Amniotic stem cell (primary cell): ENCODE data around the gene PARD6G.

Source experiments
- DNase-seq: peaks from one replicate; lab custom pipeline; 2025; lab: John Stamatoyannopoulos, UW

Gene PARD6G

DNA sequence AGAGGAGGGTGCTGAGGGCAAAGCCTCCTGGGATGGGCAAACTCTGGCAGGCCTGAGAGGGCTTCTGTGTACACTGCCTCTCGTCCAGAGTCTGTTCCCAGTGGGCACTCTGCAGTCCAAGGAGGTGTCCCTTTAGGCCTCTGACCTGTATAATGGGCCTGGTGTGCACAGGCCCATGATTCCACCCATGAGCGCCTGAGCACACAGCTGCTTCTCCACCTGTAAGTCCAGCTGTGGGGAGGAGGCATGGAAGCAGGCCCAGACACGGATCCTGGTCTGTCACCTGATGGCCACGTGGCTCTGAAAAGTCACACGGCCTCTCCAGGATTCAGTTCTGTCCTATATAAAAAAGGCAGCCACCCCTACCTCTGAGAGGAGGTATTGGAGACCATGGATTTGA is 57.0 kb downstream of the PARD6G start:
- DNase-seq, result no peak

DNA sequence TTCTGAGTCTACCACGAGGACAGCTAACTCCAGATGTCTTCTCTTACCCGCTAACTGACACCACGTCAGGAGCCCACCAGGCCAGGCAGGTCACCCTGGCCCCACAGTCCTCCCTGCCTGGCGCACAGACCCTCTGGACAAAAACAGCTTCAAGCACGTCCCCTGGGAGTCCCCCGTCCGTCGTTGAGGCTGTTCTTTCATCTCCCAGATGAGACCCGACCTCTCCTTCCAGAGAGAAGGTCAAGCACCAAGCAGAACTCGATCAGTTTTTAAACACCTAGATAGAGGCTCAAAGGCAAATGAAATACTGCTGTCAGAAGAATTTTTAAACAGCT is 57.8 kb downstream of the PARD6G start:
- no peak for DNase-seq

DNA sequence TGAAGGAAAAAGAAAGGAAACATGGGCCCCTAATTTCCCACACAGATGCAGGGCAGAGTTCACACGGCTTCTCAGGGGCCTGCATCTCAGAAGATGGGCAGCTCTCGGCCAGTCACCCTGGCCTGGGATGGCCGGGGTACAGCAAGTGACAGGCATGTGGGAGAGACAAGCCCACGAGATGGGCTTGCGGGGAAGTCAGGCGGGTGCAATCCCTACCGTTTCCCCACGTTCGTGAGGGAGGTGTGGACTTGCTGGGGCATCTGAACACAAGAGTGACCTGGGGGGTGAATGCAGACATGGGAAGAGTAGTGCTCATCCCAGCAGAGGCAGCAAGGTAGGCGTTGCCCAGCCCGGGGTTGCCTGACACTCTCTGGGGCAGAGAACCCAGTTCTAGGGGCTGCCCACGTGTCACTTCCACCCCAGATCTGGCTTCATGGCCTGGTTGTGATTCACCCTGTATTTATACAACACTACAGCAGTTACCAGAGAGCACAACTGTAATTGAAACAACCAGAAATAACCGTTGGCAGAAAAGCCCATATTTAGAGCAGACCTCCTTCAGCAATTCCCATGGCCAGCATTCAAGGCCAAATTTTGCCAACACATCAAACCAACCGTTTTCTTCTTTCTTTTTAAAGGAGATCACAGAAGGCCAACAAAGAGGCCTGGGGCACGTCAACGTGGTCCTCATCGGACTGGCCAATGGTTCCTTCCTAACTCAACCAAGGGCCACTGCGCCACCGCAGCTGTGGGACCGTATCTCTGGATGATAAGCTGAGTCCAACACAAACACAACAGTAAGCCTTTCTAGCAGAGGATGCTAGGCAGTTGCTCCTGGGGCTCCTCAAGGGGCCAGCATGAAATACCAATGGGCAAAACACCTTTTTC is 58.4 kb downstream of the PARD6G start:
- DNase-seq, result no peak

DNA sequence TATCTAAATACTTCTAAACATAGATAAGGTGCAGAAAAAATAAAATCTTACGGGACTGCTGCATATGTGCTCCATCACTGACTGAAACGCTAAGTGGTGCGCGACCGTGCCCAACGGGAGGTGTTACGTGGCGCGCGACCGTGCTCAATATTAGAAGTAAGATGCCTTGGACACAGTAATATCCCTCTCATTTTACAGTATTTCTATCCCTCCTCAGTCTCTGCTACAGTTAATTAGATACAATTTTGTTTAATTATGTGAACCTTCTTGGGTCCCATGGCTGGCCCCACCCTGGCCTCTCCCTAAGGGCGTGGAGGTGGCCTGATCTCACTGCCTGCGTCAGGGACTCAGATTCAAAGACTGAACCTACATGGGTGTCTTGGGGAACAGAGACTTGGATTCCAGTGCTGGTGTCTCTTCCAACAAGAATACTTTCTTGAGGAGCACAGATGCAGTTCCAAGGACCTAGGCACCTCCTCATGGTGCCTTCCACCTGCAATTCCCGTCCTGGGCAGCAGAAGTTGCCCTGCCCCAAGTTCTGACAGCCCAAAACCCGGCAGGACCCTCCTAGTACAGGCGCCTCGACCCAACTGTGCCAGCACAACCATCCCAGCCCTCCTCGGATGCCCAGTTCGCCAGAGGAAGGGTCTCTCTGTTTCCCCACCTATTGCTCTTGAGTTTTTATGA is 59.2 kb downstream of the PARD6G start:
- DNase-seq, result no peak

DNA sequence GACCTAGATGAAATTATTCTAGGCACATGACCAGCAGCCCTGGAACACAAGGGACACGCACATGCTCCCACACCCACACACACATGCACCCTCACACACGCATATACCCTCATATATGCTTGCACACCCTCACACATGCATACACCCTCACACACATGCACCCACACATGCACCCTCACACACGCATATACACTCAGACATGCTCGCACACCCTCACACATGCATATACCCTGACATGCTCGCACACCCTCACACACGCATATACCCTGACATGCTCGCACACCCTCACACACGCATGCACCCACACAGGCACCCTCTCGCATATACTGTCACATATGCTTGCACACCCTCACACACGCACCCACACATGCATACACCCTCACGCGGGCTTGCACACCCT is 61.8 kb downstream of the PARD6G start:
- no peak for DNase-seq

DNA sequence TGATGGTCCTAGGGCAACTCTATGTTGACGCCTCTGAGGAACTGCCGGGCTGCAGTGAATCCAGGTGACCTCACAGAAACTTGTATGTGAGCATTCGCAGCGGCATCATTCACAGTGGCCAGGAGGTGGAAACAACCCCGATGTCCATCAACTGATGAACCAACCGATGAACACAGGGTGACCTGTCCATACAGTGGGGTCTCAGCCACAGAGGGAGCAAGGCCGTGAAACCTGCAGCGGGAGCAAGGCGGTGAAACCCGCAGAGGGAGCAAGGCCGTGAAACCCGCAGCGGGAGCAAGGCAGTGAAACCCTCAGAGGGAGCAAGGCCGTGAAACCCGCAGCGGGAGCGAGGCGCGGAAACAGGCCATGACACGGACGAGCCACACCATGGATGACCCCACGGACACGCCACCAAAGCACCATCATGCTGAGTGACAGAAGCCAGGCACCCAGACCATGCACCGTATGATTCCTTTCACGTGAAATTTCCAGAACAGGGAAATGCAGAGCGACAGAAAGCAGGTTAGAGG is 63.0 kb downstream of the PARD6G start:
- DNase-seq, result no peak

DNA sequence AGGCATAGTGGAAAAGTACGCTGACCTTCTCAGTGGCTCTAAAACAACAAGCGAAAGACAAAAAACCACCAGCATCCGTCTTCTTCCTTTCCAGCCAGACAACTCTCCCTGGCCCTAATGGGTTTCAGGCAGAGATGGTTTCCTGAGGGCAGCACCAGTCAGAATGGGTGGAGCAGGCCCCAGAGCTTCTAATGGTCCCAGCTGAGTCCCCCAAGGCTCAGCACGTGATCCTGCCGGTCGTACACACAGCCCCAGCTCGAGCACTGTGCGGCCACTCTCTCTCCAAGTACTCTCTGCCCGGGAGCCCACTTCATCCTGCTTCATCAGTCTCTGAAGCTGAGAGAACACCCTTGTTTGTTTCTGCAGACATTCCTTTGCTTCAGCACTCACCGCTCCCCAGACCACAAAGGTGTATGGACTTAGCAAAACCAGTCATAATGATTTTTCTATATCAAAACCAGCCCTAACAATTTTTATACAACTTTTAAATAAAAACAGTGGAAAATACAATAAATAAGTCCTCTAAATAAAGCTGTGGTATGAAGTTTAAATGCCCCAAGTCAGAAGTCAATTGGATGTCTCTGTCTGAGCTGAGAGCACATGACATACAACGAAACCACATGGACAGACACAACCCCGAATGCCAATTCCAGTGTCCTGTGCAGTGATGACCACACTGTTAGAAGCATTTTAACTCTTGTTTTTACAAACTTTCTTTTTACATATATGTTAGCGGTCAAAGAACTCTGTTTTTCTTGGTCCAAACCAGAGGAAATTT is 63.9 kb downstream of the PARD6G start:
- DNase-seq, result no peak

DNA sequence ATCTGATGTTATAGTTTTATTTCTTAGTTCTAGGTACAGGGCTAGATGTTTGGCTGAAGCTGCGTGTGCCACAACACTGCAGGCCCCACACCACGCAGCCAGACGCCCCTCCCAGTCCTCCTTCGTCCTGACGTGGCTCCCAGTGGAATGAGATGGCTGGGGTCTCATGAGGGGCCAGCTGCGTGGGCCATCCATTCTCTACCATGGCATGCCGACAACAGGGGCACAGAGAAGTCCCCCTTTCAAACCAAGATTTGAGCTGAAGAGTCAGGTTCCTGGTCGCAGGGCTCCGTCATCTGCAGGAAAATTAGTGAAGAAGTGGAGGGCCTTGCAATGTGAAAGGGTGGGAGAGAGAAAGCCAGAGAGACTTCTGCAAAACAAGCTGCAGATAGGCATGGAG is 64.5 kb downstream of the PARD6G start:
- no peak for DNase-seq

DNA sequence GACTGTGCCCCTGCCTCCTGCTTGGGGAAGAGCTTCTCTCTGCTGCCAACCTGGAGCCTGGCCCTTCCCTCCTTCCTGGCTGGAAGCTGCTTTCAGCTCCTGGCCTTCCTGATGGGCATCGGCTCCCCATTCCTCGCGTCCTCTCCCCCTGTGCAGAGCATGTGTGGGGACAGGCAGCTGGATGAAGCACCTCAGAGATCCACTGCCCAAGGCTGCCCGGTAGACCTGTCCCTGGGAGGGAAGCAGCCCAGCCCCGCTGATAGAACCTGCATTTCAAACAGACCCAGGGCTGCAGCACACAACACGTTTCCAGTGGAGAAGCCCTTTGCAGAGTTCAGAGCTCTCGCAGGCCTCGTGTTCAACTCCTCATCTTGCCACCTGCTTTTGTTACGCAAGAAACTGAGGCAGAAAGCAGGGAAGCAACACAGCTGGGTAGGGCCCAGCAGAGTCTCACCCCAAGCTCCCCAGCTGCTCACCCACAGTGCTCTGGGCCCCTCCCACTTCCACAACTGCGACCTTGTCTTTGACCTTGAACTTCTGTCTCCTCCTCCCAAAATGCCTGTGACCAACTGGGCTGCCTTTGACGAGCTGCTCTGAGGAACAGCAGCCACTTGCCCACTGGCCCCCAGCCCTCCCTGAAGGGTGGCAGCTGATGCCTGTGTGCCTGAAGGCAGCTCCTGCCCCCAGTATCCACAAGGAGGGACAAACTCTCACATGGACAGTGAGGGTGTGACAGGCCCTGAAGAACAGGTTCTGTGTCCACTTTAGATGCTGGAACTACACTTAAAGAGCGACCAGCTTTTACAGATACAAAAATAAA is 65.5 kb downstream of the PARD6G start:
- DNase-seq, result no peak

DNA sequence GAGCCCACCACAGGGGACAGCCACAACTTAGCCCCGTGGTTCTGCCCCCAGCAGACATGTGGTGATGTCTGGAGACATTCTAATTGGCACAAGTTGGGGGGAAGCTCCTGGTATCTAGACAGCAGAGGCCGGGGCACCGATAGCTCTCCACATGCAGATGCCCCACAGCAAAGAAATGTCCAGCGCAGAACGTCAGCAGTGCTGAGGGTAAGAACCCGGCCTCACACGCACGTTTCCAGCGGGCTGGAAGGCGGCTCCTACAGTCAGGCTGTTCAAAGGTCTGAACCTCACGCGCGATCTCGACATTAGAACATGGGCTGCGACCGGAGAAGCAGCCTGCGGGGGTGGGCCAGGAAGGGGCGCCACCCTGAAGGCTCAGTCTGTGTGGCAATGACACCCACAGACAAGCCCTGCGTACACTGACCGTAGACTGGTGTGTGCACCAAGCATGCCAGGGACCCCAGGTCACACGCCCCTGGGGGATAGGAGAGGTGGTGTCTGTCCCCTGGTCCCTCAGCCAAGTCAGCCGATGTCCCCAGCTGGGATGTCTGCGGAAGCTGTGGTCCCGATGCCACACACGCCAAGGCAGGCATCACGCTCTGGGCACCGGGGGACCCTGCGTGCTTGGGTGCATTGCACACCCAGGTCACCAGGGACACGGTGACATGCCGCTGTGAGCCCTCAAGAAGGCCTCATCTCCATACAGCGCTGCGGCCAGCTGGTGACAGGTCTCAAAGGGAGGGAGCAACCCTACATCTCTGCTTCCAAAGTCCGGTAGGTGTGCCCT is 66.3 kb downstream of the PARD6G start:
- DNase-seq, result no peak

DNA sequence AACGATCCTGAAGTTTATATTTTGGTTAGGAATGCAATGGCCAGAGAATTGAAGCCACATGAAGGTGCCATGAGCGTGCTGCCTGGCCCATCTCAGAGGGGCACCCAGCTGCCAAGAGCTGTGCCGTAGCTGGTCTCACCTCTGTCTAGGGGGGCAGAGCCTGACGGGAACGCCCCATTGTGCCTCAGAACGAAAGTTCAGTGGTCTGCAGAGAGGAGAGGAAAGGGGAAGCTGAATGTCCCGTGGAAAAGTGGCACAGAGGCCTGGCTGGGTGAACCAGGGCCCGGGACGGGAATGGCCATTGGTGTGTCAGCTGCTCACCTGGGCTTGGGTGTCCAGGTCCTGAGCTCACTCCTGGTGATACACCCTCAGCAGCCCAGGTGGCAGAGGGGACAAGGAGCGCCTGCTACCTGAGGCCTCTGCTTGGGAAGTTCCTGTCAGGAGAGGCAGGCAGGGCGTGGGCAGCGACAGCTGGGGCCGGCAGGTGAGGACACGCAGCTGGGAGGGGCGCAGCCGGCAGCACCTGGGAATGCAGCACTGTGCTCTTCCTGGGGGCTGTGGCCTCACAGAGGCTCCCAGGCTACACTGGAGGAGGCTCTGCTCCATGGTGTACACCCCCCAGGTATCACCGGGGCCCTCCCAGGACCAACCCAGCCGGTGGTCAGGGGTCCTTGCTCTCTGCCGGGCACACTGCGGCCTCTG is 67.3 kb downstream of the PARD6G start:
- no peak for DNase-seq

DNA sequence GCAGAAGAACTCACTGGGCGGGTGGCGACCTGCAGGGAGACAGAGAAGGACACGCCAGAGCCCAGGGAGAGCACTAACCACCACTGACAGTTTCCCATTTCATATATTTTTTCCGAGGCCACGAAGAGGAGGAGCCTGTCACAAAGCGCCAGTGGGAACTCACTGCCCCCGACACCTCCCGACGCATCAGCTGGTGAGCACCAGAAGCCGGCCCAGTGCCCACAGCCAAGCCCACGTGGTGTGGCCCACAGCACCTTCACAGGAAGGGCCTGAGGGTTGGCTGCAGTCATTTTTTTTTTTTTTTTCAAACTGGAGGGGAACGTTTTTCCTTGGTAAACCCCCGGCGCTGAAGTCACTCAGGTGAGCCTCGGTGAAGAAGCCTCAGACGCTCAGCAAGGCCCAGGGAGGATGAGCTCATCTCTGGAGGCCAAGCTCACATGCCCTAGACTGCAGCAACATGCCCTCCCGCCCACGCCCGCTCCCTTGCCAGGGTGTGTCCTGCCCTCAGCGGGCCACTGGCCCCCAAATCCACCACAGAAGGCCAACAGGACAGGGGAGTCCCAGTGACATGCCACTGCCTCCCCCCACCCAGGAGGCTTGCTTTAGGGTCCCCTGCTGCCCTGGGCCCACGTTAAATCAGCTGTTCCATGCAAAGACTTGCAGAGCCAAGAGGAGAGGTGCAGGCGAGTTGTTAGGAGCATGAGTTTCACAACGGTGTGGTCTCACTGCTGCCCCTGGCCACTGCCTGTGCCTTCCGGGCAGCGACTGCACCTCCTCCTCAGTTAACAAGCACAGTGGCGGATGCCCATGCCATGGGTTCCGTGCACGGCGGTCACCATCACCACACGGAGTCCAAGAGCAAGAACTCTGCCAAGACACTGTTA is 68.1 kb downstream of the PARD6G start:
- DNase-seq, result no peak

DNA sequence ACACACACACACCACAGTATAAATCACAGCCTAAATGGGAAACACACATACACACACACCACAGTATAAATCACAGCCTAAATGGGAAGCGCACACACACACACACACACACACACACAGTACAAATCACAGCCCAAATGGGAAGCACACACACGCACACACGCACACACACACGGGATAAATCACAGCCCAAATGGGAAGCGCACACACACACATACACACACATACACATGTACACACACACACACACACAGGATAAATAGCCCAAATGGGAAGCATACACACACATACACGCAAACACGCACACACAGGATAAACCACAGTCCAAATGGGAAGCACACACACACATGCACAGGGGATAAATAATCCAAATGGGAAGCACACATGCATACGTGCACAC is 70.2 kb downstream of the PARD6G start:
- no peak for DNase-seq

DNA sequence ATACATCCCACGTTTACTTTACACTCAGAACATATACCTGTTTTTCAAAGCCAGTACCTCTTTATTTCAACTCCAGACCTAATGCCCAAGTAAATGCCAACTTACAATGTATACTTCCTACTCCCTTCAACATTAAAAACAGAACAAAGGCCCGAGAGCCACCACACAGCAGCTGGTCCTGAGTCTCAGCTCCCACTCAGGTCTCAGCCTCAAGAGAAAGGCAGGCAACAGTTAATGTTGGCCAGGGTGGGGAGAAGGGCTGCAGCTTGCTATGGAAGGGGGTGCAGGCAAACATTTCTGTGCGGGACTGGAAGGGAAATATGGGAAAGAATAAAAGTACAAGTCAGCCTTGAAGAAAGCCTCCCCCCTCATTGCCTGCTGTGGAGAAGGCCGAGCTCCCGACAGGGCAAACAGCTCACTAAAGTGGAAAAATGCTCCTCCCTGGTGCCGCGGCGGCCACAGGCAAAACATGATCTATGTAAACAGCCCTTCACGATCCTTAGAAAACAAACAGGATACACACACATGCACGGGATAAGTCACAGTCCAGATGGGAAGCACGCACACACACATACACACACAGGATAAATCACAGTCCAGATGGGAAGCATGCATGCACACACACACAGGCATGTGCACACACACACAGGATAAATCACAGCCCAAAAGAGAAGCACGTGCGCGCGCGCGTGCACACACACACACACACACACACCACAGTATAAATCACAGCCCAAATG is 70.8 kb downstream of the PARD6G start:
- DNase-seq, result no peak

DNA sequence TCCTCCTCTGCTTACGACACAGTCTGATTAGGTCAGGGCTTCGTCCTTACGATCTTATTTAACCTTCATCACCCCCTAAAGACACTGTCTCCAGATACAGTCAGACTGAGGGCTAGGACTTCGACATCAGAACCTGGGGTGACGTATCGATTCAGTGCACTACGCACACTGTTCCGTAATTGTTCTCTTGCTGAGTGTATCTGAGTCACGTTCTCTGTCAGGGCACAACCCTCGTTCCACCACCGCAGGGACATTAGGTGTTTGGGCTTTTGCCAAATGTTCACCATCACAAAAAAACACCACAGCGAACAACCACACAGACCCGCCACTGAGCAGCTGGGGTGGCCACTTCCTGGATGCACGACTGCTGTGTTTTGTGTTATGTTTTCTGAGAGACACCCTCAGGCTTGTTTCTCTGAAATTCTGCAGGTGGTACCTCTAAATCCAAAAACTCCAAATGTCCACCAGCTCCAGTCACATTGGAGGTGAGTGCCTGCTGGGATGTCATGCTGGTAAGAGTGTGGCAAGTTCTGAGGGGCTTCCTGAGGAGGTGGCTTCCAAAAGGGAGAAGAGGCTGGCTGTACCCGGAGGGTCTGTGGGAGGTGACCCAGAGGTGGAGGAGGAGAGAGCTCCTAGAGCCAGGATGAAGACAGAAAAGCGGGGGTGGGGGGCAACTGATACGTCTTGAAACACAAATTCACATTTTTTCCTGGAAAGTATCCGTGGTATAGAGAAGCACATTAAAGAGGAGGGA is 71.7 kb downstream of the PARD6G start:
- no peak for DNase-seq

DNA sequence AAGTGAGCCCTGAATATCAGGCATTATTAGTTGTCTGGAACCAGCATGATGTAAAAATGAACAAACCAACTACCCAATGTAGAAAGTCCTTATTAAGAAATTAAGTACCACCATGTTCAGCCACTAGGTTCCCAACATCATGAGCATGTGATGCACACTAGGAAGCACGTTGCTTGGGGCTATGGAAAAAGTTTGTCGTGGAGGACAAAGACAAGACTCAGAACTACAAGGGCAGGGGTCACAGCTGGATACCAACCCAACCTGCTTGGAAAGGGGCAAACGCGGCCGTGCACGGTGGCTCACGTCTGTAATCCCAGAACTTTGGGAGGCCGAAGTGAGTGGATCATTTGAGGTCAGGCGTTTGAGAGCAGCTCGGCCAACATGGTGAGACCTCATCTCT is 74.3 kb downstream of the PARD6G start:
- DNase-seq, result no peak

DNA sequence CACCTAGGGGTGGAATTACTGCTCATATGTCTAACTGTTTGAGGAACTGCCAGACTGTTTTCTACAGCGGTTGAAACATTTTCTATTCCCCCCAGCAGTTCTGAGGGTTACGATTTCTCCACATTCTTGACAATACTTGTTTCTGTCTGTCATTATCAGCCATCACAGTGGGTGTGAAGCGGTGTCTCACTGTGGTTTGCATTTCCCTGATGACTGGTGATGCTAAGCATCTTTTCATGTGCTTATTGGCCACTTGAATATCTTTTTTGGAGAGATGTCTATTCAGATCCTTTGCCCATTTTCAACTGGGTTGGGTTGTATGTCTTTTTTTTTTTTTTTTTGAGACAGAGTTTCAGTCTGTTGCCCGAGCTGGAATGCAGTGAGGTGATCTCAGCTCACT is 75.3 kb downstream of the PARD6G start:
- DNase-seq, result no peak
